Left hindlimb (tissue), 1 donor: ENCODE measurements around the gene COL12A1.
A peak's percentile ranks its signal among the peaks of the same experiment; 100 is the strongest.

Source experiments
- DNase-seq: peaks from one replicate; pipeline ENCODE4 v3.0.0-alpha.2; 2018

The COL12A1 gene

DNA sequence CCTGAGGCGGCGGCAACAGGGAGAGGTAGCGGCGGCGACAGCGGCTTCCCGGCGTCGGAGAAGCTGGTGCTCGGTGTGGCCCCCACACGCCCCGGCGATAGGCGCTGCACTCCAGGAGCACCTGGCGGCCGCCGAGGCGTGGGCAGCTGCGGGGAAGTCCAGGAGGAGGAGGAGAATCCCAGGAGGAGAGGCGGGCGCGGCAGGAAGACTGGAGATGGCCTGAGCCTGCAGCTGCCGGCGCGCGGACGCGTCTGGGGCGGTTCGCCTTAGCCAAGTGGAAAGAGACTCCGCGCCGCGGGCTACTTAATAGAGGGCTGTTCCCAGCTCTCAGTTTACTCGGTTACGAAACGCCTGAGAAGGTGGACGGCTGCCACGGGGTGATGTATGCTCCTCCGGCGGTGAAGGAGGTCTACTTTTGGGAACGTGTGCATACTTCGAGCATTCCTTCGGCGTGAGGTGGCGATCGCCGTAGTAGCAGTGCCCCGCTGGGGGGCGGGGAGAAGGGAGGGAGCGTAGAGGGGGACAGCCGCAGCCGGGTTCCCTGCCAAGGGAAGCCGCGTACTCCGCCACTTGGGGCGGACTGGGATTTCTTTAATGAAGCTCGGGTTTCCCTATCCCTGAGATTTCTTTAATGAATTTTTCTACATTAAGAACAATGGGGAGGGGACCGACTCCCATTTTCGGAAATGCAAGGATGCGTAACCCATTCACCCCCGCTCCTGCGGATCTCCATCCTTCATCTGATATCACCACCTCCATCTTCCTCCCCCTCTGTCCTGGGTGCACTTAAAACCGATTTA lies at the start of gene COL12A1:
Gene COL12A1, minus strand, starts transcription at position 278 of the 800 bp plus-strand sequence. CDS start 3,261 bp downstream, outside the sequence.
- DNase-seq = peak; percentile 97

DNA sequence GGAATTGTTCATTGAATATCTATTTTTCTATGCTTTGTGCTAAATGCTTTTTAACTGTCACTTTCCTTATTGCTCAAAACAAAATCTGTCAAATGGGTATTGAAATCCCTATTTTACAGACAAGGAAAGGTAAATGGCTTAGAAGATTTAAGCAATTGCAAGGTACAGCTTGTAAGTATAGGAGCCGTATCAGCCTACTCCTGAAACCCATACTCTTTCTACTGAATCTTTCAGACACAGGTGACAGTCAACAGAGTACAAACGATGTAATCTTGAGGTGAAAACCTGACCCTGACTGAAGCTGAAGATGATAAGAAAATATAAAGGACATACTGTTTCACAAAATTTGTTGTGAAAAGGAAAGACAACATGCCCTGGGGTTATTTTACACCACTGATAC lies 44.7 kb upstream of the COL12A1 start:
- no peak for DNase-seq

- no peak for DNase-seq
Observed at GRCh38 chr6:75249837-75250236, 44.0 kb upstream of the COL12A1 start.

DNA sequence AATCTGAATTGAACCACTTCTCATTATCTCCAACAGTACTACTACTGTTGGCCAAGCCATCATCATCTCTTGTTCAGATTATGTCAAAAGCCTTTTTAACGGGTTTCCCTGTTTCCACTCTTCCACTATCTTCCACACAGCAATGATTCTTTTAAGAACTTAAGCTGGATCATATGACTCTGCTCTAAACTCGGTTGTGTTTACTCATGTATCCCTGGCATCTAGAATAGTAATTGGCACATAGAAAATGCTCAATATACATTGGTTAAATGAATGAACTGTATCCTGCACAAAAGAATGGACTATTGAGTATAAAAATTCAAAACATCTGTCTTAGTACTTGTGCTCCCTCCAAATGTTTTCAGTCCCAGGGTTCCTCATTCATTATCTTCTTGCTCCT lies 40.5 kb upstream of the COL12A1 start:
- no peak for DNase-seq

- DNase-seq = no peak
Observed at GRCh38 chr6:75244063-75244584, 38.3 kb upstream of the COL12A1 start.

GRCh38 chr6:75243333-75244062 lies 37.6 kb upstream of the COL12A1 start, which contains the start of gene COX7A2:
COX7A2 (minus strand) TSS chr6:75243801; CDS start chr6:75243734, 67 bp downstream.
- peak; percentile 94 for DNase-seq

DNA sequence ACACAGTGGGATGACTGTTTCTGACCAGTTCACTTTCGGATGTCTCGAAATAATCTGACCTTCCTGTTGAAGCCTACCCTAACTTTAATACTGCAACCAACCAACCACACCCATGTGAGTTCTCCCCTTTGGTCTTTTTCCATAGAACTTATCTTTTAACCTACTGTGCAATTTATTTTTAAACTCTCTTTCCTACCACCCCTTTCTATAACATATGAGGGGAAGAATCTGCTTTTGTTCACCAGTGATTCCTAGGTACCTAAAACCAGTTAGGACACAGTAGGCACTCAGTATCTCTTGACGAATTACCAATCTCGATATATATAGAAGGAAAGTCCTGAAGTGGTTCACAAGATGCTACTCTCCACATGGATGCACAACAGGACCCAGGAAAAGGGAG lies 30.8 kb upstream of the COL12A1 start:
- no peak for DNase-seq

GRCh38 chr6:75235271-75235670 lies 29.4 kb upstream of the COL12A1 start:
- no peak for DNase-seq

GRCh38 chr6:75234126-75234865 lies 28.4 kb upstream of the COL12A1 start:
- peak; percentile 60 for DNase-seq

GRCh38 chr6:75233092-75233615 lies 27.3 kb upstream of the COL12A1 start:
- DNase-seq = no peak

- DNase-seq = no peak
Observed at GRCh38 chr6:75230484-75231325, 24.9 kb upstream of the COL12A1 start.

GRCh38 chr6:75224303-75224926 lies 18.6 kb upstream of the COL12A1 start:
- no peak for DNase-seq

- no peak for DNase-seq
Observed at GRCh38 chr6:75223428-75223827, 17.6 kb upstream of the COL12A1 start.

DNA sequence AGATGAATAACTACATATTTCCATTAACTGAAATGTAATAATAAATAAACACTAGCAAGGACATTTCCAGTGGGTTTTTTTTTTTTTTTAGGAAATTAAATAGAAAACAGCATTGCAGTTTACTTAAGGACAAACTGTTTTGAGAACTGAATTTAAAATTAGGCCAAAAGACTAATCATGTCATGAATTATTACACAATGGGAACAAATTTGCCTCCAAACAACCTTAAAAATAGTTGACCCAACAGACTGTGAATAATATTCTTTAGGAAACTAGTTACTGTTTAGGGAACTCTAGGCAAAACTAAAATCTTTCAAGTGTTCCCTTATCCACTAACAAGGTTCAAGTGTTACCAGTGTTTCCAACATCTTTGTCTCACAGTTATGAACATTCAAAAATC lies 16.4 kb upstream of the COL12A1 start:
- DNase-seq = no peak

DNA sequence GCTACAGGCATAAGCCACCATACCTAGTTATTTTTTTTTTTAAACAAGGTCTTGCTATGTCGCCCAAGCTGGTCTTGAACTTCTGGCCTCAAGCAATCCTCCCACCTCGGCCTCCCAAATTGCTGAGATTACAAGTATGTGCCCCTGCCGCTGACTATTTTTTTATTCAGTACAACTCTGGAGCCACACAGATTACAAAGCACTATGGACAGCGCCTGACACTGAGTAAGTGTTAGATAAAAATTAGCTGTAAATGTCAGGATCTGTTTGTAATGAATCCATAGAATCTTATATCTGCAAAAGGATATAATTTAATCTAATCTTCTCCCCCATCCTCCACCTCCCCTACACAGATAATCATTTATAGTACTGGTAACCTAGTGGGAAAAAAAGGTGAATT lies 15.3 kb upstream of the COL12A1 start:
- no peak for DNase-seq

GRCh38 chr6:75220357-75220756 lies 14.5 kb upstream of the COL12A1 start:
- no peak for DNase-seq

DNA sequence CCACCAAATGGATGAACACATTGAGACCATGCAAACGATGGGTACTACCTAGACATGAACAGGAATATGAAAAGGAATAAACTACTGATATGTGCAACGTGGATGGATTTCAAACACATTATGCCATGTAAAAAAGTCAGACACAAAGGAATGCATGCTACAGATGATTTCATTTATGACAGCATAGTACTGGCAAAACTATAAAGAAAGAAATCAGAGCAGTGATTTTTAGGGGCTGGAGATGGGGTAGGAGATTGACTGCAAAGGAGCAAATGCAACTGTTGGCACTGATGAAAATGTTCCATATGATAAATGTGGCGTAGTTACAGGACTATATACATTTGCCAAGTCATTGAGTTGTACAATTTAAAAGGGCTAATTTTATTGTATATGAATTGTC lies 13.4 kb upstream of the COL12A1 start:
- no peak for DNase-seq

- DNase-seq = no peak
Observed at GRCh38 chr6:75217193-75217592, 11.3 kb upstream of the COL12A1 start.

GRCh38 chr6:75215291-75215690 lies 9.4 kb upstream of the COL12A1 start:
- DNase-seq = no peak

- no peak for DNase-seq
Observed at GRCh38 chr6:75213732-75214131, 7.9 kb upstream of the COL12A1 start.

- DNase-seq = no peak
Observed at GRCh38 chr6:75213112-75213511, 7.3 kb upstream of the COL12A1 start.
